Activated CD4-positive, alpha-beta T cell treated with anti-CD3 and anti-CD28 coated beads, Interleukin-2, amount 50 U/mL, for 16 hours (primary cell): Measurements from ENCODE around the gene HRH1.
A peak's percentile ranks its signal among the peaks of the same experiment; 100 is the strongest.
"Not testable (repeated sequence)": the region's sequence is repeated elsewhere in the genome, so short reads cannot be mapped to it uniquely, and the experiment has no call there.

ENCODE experiments used
- DNase-seq: peaks from one replicate; pipeline ENCODE4 v3.0.0-alpha.2; 2020

The HRH1 gene

GRCh38 chr3:11143476-11143875 is 10.8 kb upstream of the HRH1 start:
- no peak for DNase-seq

GRCh38 chr3:11144996-11145395 is 9.3 kb upstream of the HRH1 start:
- no peak for DNase-seq

GRCh38 chr3:11145888-11146287 is 8.4 kb upstream of the HRH1 start:
- no peak for DNase-seq

GRCh38 chr3:11146773-11147660 is 7.3 kb upstream of the HRH1 start:
- no peak for DNase-seq

GRCh38 chr3:11150256-11150655 is 4.0 kb upstream of the HRH1 start:
- DNase-seq = no peak

- no peak for DNase-seq
Measured at GRCh38 chr3:11152301-11152700, 2.0 kb upstream of the HRH1 start.

GRCh38 chr3:11154953-11155325 is 646 bp downstream of the HRH1 start:
- no peak for DNase-seq

GRCh38 chr3:11155341-11156025 is 1.2 kb downstream of the HRH1 start:
- peak; percentile 40 for DNase-seq

GRCh38 chr3:11156026-11156410 is 1.7 kb downstream of the HRH1 start:
- DNase-seq = no peak

- no peak for DNase-seq
Measured at GRCh38 chr3:11157421-11157820, 3.1 kb downstream of the HRH1 start.

- DNase-seq = no peak
Measured at GRCh38 chr3:11159421-11159904, 5.2 kb downstream of the HRH1 start.

GRCh38 chr3:11161666-11162065 is 7.4 kb downstream of the HRH1 start:
- no peak for DNase-seq

- DNase-seq = no peak
Measured at GRCh38 chr3:11162401-11163345, 8.4 kb downstream of the HRH1 start.

- DNase-seq = no peak
Measured at GRCh38 chr3:11164607-11165006, 10.3 kb downstream of the HRH1 start.

GRCh38 chr3:11165476-11165875 is 11.2 kb downstream of the HRH1 start:
- DNase-seq = no peak

GRCh38 chr3:11166807-11167400 is 12.6 kb downstream of the HRH1 start:
- DNase-seq = not testable (repeated sequence)

GRCh38 chr3:11167590-11167989 is 13.3 kb downstream of the HRH1 start:
- DNase-seq = no peak

- DNase-seq = no peak
Measured at GRCh38 chr3:11168406-11168805, 14.1 kb downstream of the HRH1 start.

GRCh38 chr3:11168881-11169805 is 14.8 kb downstream of the HRH1 start:
- DNase-seq = no peak

- no peak for DNase-seq
Measured at GRCh38 chr3:11170052-11170770, 15.9 kb downstream of the HRH1 start.
